ENCODE data around the gene CNTROB.
A peak's percentile ranks its signal among the peaks of the same experiment; 100 is the strongest.

CNTROB gene

DNA sequence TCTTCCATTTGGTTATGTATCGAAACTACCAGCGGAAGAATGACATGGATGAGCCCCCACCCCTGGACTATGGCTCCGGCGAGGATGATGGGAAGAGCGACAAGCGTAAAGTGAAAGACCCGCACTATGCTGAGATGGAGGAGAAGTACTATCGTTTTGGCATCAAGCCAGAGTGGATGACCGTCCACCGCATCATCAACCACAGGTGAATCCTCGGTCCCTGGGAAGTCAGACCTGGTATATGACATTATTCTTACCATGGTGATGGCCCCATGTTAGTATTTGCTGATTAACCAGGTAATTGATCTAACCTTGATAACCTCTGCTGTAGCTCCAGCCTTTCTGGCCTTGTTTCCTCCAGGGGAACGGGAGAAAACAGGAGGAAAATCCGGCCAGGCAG, 34.9 kb upstream of the CNTROB start:
- Histone ChIP-seq H3K4me3 (no peak overlapping the region), H3K27ac (peak overlapping the region in 1 of 21 experiments; percentile 21)

DNA sequence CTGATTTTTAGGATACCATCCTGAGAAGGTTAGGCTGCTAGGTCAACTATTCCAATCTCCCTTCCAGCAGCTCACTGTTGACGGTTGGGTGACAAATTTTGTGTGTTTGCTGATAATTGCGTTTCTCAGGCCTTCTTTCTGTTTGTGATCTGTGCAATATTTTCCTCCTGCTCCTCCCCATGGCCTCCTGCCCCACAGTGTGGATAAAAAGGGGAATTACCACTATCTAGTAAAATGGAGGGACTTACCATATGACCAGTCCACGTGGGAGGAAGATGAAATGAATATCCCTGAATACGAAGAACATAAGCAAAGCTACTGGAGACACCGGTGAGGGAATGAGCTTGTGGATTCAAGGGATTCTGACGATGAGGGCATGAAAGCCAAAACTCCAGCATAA, 34.2 kb upstream of the CNTROB start:
- no peak overlapping the region for H3K4me3 ChIP-seq
- H3K27ac ChIP-seq = peak overlapping the region in 2 of 21 experiments; percentile 19 to 21

DNA sequence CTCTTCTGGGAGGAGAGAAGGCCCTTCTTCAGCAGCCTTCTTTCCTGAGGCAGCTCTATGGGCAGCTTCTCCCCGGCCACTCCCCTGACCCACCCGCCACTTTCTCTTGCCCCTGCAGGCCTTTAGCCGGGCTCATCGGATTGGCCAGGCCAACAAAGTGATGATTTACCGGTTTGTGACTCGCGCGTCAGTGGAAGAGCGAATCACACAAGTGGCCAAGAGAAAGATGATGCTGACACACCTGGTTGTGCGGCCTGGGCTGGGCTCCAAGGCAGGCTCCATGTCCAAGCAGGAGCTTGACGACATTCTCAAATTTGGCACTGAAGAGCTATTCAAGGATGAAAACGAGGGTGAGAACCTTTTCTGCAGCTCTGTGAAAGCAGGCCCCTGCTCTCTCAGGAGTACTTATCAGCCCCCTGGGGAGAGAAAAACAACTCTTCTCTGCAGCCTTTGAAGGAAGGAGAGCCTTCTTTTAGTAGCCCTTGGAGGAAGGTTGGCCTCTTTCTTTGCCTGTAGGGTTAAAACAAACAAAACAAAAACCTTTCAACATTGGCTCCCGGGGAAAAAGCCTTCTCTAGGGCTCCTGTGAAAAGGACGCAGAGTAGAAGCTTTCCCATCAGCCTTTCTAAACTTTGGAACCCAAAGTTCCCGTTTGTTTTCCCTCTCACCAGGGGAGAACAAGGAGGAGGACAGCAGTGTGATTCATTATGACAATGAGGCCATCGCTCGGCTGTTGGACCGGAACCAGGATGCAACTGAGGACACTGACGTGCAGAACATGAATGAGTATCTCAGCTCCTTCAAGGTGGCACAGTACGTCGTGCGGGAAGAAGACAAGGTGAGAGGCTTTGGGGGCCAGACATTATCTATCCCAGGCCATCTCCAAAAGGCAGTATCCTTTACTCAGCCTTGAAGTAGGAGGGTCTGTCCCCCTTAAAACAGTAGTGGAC, 28.6 kb upstream of the CNTROB start:
- no peak overlapping the region for H3K4me3 ChIP-seq
- H3K27ac ChIP-seq = no peak overlapping the region

DNA sequence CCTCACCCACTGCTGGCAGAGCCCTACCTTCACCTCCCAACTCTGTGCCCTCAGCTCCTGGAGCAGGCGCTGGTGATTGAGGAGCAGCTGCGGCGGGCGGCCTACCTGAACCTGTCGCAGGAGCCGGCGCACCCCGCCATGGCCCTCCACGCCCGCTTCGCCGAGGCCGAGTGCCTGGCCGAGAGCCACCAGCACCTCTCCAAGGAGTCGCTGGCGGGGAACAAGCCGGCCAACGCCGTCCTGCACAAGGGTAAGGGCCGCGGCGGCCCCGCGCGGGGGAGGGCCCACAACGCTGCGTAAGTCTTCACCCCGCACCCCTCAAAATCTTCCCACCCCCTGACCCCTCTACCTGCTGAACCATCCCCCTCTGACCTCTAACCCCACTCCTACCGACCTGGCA, 22.9 kb upstream of the CNTROB start:
- Histone ChIP-seq H3K4me3 (no peak overlapping the region), H3K27ac (no peak overlapping the region)

DNA sequence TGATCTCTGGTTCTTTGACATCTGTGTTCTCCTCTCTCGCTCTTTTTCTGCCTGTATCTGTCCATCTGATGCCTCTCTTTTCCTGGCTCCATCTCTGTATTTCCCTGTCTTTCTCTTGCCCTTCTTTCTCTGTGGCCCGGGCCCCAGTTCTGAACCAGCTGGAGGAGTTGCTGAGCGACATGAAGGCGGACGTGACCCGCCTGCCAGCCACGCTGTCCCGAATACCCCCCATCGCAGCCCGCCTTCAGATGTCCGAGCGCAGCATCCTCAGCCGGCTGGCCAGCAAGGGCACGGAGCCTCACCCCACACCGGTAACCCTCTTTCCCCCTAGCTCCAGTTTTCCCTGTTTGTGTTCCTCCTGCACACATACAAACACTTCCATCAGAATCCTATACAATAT, 21.7 kb upstream of the CNTROB start:
- Histone ChIP-seq H3K27ac (no peak overlapping the region), H3K4me3 (no peak overlapping the region)

DNA sequence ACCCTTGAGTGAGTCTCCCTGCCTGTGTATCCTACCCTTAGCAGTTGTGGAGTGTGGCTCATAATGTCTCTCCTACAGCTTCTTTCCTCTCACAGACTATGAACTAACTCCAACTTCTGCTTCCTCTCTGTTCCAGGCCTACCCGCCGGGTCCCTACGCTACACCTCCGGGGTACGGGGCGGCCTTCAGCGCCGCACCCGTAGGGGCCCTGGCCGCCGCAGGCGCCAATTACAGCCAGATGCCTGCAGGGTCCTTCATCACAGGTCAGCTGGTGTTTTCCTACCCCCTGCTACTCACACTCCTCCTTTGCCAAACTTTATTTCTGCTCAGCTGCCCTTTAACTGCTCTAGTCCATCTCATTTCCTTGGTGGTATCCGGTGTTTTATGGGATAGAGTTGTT, 21.3 kb upstream of the CNTROB start:
- Histone ChIP-seq H3K27ac (no peak overlapping the region), H3K4me3 (no peak overlapping the region)

DNA sequence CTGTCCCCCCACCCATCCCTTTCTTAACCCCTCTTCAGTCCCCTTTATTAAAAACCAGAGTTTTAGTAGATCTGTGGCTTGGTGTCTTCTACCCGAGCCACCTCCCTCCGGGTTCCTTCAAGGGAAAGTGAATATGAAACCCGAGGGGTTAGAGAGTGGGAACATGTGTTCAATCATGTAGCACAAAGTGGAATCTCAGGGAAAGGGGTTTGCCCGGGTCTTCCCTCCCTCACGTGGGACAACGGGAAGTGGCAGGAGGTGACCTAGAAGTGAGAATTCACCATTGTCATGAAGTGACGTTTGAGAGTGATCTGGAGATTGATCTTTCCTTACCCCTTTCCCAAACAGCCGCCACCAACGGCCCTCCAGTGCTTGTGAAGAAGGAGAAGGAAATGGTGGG, 20.9 kb upstream of the CNTROB start:
- no peak overlapping the region for H3K4me3 ChIP-seq
- no peak overlapping the region for H3K27ac ChIP-seq

DNA sequence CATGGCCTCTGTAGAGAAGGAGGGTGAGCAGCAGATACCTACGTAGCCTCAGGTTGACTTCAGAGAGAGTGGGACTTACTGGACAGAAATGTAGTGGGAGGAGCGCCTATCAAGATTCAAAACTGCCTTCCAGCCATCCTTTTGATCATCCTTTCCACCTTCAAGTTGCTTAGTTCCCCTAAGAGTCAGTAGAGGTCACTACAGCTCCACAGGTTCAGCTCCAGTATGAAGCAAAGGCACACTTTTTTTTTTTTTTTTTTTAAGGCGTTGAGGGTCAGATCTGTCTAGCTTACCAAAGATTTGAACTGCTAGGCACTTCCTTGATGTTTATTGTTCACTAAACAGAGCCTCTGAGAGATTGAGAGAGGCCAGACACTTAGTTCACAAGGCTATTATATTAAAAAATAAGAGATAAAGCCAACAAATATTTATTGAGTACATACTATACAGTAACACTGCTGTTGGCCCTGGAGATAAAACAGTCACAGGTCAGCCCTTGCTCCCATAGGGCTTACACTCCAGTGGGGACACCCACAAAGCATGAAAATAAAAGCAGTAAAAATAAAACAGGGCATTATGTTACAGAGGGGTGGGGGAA, 19.0 kb upstream of the CNTROB start:
- H3K27ac ChIP-seq = peak overlapping the region in 3 of 21 experiments; percentile 6 to 54 (median 53)

DNA sequence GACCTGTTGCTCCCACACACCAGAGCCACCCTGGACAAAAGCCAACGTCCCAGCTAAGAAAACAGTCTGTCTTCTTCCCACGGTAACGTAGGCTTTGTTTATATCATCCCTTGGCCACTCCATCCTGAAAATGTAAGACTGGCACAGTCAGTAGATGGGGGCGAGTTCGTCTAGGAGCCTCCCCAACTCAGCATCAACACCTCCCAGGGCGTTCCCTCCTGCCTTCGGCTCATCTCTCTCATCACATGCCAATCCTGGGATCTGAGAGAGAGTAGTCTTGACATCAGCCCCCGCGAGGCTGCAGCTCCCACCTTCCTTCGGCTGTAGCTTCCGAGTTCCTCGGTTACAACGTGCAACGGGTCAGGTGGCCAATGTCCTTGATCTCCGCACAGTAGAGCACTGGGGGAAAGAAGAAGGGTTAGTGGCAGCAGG, 16.8 kb upstream of the CNTROB start:
- H3K4me3 ChIP-seq = peak overlapping the region; percentile 41 to 70 (median 61)
- peak overlapping the region; percentile 16 to 99 (median 93) for H3K27ac ChIP-seq

More for the DNA sequence above, 19.0 kb upstream of the CNTROB start:
- no peak overlapping the region for H3K4me3 ChIP-seq

DNA sequence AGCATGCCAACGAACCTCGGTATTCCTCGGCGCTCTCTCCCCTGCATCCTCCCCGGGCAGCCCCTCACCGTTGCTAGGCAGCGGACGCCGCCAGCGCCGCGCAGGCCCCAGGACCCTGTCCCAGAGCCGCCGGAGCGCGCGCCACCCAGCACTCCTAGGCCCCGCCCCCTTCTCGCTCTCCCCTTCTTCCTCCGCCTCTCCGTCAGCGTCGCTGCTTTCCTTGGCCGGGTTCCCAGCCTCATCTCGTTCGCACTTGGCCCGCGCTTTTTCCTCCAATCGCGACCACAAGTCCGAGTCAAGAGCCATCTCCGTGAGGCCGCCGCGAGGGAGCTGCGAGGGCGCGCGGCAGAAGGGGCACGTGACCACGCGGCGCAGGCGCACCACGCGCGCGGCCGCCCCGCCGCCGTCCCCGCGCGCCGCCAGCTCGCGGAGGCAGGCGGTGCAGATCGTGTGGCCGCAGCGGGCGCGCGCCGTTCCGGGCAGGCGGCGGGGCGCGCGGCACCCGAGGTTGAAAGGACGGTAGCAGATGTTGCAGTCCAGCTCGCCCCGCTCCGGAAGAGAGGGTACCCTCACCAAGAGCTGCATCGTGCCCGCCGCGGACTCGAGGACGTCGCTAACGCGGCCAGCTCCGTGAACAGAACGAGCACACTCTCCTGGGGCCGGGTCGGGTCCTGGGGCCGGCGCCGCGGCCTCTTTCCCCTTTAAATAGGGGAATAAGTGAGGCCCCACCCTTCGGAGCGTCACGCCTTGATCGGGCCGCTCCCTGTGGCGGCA, 16.2 kb upstream of the CNTROB start, which contains the start of gene RNF227:
RNF227 (minus strand) TSS at position 679 of the 774 bp plus-strand sequence; CDS start at position 585, 94 bp downstream.
- peak within 1 kb of the TSS; percentile 54 to 99 (median 93) for H3K27ac ChIP-seq
- H3K4me3 ChIP-seq = peak within 1 kb of the TSS; percentile 41 to 70 (median 61)

DNA sequence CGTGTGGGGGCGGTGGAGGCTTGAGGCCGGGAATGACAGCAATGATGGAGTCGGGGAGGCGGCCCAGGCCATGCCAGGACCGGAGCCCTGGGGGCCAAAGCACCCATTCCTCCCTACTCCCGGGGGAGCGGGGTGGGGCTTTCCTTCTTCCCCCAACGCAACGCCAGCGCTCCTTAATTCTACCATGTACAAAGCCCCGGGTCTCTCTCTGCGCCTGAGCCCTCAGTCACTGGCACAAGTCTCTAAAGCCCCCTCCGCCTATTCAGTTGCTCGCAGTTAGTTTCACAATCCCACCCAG, 15.7 kb upstream of the CNTROB start:
- Histone ChIP-seq H3K4me3 (peak overlapping the region; percentile 41 to 70 (median 61)), H3K27ac (peak overlapping the region; percentile 54 to 99 (median 93))

DNA sequence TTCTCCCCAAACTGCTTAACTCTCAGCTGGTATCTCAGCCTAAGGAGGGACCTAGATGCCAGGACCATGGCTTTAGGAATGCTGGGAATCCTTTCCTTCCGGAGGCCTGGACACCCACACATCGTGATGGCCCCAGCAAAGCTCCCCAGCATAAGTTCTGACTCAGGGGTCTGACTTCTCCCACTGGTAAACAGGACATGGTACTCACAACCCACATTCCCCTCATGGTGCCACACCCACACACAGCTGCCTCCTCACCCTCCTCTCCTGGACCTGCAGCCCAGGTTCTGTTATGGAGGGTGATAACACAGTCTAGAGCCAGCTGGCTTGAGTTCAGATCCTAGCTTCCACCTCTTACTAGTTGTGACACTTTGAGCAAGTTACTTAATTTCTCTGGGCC, 15.2 kb upstream of the CNTROB start:
- H3K4me3 ChIP-seq = peak overlapping the region in 2 of 7 experiments; percentile 64 to 70
- peak overlapping the region in 20 of 21 experiments; percentile 78 to 99 (median 93) for H3K27ac ChIP-seq

DNA sequence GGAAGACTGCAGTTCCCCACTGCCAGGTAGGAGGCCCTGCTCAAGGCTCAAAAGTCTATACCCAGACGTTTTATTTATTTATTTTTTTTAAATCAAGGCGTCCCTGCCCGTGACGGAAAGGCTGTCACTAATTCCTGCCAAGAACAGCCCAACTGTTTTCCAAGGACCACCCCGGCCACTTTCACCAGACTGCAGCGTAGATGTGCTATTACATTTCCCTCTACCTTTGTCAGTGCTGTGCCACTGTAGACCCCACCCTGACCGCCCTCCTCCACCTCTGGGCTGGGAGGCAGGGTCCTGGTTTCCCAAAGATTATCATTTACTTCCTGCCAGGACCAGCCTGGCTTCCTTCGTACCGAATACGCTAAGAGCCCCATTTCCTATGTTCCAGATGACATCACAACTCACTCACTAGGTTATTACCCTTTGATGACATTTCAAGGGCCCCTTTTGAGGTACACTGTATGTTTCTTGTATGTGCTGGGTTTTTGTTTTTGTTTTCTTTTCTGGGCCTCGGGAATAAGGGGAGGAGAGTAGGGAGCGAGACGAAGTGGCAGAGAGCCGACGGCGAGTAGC, 9.6 kb upstream of the CNTROB start:
- H3K27ac ChIP-seq = peak overlapping the region in 20 of 21 experiments; percentile 23 to 88 (median 75)
- peak overlapping the region; percentile 25 to 49 (median 33) for H3K4me3 ChIP-seq

DNA sequence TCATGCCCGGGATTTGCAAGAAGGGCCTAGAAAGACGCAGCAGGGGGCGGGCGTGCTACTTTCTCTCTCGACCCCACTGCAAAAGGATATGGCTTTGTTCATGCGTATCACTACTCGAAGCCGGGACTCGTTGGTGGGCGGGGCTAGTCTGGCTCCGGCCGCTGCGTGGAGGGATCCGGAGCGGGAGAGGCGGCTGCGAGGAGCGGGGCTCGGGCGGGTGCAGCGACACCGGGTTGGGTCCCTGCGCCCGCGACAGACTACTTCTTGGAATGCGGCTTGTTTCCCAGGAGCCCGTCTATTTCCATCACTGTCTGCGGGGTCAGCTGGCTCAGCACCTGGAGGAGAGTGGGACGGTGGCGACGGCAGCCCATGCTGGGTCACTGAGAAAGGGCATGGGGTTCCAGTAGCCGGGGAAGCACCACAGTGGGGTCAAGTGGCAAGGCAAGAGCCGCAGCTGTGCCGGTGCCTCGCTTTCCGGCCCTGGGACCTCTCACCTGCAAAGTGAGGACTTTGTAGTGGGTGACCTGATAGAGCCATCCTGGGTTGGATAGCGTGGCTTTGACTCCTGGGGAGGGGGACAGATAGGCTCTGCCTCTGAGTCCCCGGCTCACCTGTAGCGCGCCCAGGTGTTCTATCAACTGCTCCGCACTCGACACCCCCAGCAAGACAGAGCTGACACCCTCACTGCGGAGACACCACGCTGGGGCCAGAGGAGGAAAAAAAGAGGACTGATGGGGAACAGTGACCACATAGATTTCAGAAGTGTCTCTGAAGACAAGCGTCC, 9.0 kb upstream of the CNTROB start:
- Histone ChIP-seq H3K27ac (peak overlapping the region in 20 of 21 experiments; percentile 23 to 88 (median 75)), H3K4me3 (peak overlapping the region; percentile 25 to 49 (median 33))

DNA sequence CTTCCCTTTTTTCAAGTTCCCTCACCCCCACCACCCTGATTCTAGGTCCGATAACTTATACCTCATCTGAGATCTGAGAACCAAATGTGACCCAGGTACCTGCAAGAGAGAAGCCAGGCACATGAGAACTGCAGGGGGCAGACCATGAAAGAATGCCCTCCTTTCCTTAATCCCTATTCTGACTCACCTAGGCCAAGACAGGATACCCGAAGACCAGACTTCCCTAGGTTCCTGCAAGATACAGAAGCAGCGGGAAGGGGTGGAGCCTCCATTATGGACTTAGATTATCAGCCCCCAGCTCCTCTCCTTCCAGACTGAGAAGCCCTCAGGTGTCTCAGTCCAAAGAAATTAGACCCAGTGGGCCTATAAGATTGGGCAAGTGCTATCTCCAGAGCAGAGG, 4.4 kb upstream of the CNTROB start:
- Histone ChIP-seq H3K4me3 (no peak overlapping the region), H3K27ac (no peak overlapping the region)

DNA sequence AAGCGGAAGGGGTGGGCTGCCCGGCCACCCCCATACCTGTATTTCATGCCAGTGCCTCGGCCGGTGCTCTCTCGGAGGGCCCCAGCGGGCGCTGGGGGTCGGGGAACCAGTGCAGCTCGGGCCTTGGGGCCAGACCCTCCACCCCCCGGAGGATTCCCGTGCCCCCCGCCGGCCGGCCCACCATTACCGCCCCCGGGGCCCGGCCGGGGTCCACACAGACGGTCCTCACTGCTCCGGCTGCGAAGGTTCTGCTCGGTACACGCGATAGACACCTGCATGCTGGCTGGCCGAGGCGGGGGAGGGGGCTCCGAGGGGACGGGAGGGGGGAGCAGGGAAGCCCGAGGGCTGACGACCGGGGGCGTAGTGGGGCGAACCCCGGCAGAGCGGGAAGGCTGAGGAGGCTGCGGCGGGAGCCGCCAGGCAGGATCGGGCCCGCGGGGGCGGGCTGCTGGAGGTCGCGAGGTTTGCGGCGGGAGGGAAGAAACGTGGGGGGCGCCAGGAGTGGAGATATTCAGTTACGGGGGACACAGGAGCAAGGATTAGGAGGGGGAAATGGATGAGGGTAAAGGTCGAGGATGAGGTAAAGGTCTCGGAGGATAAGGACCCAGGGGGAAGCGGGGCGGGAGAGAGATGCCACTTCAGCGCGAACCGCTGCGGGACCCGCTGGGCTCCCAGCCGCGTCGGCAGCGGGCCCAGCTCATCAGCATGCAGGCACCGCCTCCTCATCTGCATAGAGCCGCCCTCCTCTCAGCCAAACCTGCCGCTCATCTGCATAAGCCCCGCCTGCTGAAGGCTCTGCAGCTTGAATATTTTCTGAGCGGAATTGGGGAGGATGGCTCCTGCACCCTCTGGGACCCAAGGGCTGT, 2.6 kb upstream of the CNTROB start, which contains the start of gene KCNAB3:
KCNAB3 (minus strand) TSS at position 699 of the 866 bp plus-strand sequence; CDS start at position 278, 421 bp downstream.
- H3K27ac ChIP-seq = peak within 1 kb of the TSS in 2 of 21 experiments; percentile 2 to 53
- H3K4me3 ChIP-seq = peak within 1 kb of the TSS in 5 of 7 experiments; percentile 9 to 31 (median 24)

DNA sequence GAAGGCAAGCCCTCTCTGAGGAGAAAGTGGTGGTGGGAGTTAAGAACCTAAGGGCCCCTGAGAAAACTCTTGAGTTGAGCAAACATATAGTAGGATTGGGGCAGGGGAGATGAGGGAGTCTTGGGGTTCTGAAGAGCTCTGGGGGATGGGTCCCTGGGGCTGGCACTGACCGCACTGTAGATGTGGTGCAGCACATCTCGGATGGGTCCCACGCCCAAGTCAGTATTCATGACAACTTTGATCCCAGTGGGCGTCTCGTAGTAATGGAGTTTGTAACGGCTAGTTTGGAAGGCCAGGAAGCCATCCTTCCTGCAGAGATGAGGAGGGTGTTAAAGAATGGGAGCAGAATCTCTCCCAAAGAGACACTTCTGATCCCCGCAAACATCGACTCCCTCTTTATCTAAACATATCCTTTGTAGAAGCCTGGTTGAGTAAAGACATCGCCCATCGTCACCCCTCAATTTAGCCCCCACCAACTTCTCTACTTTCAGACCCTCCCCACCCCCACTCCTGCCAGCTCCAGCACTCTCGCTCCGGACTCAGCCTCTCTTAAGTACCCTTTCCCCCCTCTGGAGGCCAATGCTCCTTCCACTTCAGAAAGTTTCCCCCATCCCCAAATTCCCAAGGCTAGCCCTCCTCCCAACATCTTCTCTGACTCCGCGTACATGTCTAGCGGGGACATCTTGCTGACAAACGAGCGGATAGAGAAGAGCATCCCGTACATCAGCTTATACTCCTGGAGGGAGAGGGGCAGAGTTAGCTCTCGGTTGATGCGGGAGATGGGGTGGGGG, 970 bp upstream of the CNTROB start:
- peak overlapping the region; percentile 54 to 94 (median 86) for H3K27ac ChIP-seq
- H3K4me3 ChIP-seq = peak overlapping the region; percentile 56 to 90 (median 69)
